NB4 (cell line): ENCODE data around the gene POLA1.

ENCODE experiments used
- CTCF ChIP-seq: IDR thresholded peaks from one replicate; pipeline ENCODE4 v1.5.1; 2012; ENCODE audit warnings: low read depth, low read length
- POLR2A ChIP-seq: IDR thresholded peaks from 2 replicates; pipeline ENCODE4 v1.6.1; 2011; ENCODE audit warnings: mild to moderate bottlenecking; ENCODE audit not compliant: insufficient read length; ENCODE audit errors: extremely low read depth

GRCh38 chrX:24851289-24851688 lies 157.6 kb downstream of the POLA1 start:
- TF ChIP-seq CTCF, result no peak
- TF ChIP-seq POLR2A, result no peak
